Neural cell (in vitro differentiated cells): ENCODE results near the gene CDT1. TPM values are rescaled to one million over a fixed set of nuclear protein-coding genes. Genes with fewer than 3 reads are reported as not detected.

Experiments
- H2AFZ ChIP-seq: fragments of 200-600, 300-800 bp; sonication (generic), shearing (Covaris generic); 2 replicates; pipeline ENCODE4 v1.6.0; 2014; ENCODE audit warnings: low read depth, mild to moderate bottlenecking, antibody characterized with exemption, low read length, moderate library complexity
- H3F3A ChIP-seq: fragments of 200-600 bp; shearing (Covaris generic); 2 replicates; pipeline ENCODE4 v1.6.1; 2016; ENCODE audit warnings: mild to moderate bottlenecking, moderate library complexity, mixed read lengths, antibody characterized with exemption, low read length; ENCODE audit not compliant: insufficient read depth, poor library complexity, severe bottlenecking
- H3K27ac ChIP-seq: fragments of 200-600, 300-800 bp; sonication (generic), shearing (Covaris generic); 2 replicates; pipeline ENCODE4 v1.5.1; 2014; ENCODE audit warnings: mild to moderate bottlenecking, low read length, moderate library complexity
- H3K27me3 ChIP-seq: fragments of 300-800, 200-600 bp; sonication (generic), shearing (Covaris generic); 2 replicates; pipeline ENCODE4 v1.6.0; 2014; ENCODE audit warnings: mild to moderate bottlenecking, low read depth, low read length, moderate library complexity; ENCODE audit not compliant: insufficient read depth
- H3K36me3 ChIP-seq: fragments of 300-800, 200-600 bp; sonication (generic), shearing (Covaris generic); 2 replicates; pipeline ENCODE4 v1.5.1; 2014; ENCODE audit warnings: mild to moderate bottlenecking, antibody characterized with exemption, low read length, moderate library complexity; ENCODE audit not compliant: insufficient read depth
- H3K4me2 ChIP-seq: fragments of 300-800, 200-600 bp; sonication (generic), shearing (Covaris generic); 2 replicates; pipeline ENCODE4 v1.6.0; 2014; ENCODE audit warnings: mild to moderate bottlenecking, low read length
- H3K4me3 ChIP-seq: fragments of 300-800, 200-600 bp; sonication (generic), shearing (Covaris generic); 2 replicates; pipeline ENCODE4 v1.5.1; 2014; ENCODE audit warnings: mild to moderate bottlenecking, low read length, moderate library complexity
- H3K79me2 ChIP-seq: fragments of 200-600 bp; shearing (Covaris generic); replicated peaks from 2 replicates; pipeline ENCODE4 v1.6.0; 2014; ENCODE audit warnings: mild to moderate bottlenecking, low read length, moderate library complexity; ENCODE audit not compliant: insufficient read depth
- H3K9ac ChIP-seq: fragments of 300-800, 200-600 bp; sonication (generic), shearing (Covaris generic); 2 replicates; pipeline ENCODE4 v1.6.1; 2016; ENCODE audit warnings: mild to moderate bottlenecking, low read length, mixed read lengths
- H3K9me2 ChIP-seq: fragments of 200-600 bp; shearing (Covaris generic); 2 replicates; pipeline ENCODE4 v1.6.1; 2016; ENCODE audit warnings: mild to moderate bottlenecking, low read length, mixed read lengths; ENCODE audit not compliant: insufficient read depth
- H3K9me3 ChIP-seq: fragments of 200-600, 300-800 bp; sonication (generic), shearing (Covaris generic); 2 replicates; pipeline ENCODE4 v1.6.1; 2016; ENCODE audit warnings: mild to moderate bottlenecking, mixed run types, low read length, moderate library complexity, mixed read lengths
- H4K20me1 ChIP-seq: fragments of 200-600 bp; shearing (Covaris generic); 2 replicates; pipeline ENCODE4 v1.6.1; 2016; ENCODE audit warnings: mild to moderate bottlenecking, mixed run types; ENCODE audit not compliant: insufficient read depth
- CTCF ChIP-seq: fragments of 450-650 bp; IDR thresholded peaks from 2 replicates; pipeline ENCODE4 v1.5.1; 2014; ENCODE audit warnings: antibody characterized with exemption, mild to moderate bottlenecking, moderate library complexity; ENCODE audit not compliant: poor library complexity, severe bottlenecking
- EP300 ChIP-seq: fragments of 450-650 bp; conservative IDR thresholded peaks from 2 replicates; pipeline ENCODE4 v1.6.1; 2014; ENCODE audit warnings: antibody characterized with exemption, mild to moderate bottlenecking, moderate library complexity; ENCODE audit not compliant: poor library complexity, severe bottlenecking
- EZH2 ChIP-seq: fragments of 200-600, 300-800 bp; shearing (Covaris generic), sonication (generic); IDR thresholded peaks from 2 replicates; pipeline ENCODE4 v1.6.1; 2014; ENCODE audit warnings: antibody characterized with exemption, low read length, borderline replicate concordance, mild to moderate bottlenecking; ENCODE audit not compliant: insufficient read depth, poor library complexity, severe bottlenecking
- MXI1 ChIP-seq: fragments of 450-650 bp; conservative IDR thresholded peaks from 2 replicates; pipeline ENCODE4 v1.6.1; 2014; ENCODE audit warnings: antibody characterized with exemption, mild to moderate bottlenecking; ENCODE audit not compliant: poor library complexity, severe bottlenecking
- POLR2AphosphoS5 ChIP-seq: IDR thresholded peaks from 2 replicates; pipeline ENCODE4 v1.6.1; 2012
- RAD21 ChIP-seq: fragments of 450-650 bp; conservative IDR thresholded peaks from 2 replicates; pipeline ENCODE4 v1.6.1; 2014; ENCODE audit warnings: antibody characterized with exemption, mild to moderate bottlenecking, moderate library complexity
- REST ChIP-seq: IDR thresholded peaks from 2 replicates; pipeline ENCODE4 v1.6.1; 2012; ENCODE audit warnings: borderline replicate concordance
- SMC3 ChIP-seq: fragments of 450-650 bp; conservative IDR thresholded peaks from 2 replicates; pipeline ENCODE4 v1.6.1; 2014; ENCODE audit warnings: antibody characterized with exemption, mild to moderate bottlenecking, moderate library complexity; ENCODE audit not compliant: poor library complexity
- TAF1 ChIP-seq: IDR thresholded peaks from 2 replicates; pipeline ENCODE4 v1.6.1; 2012; ENCODE audit warnings: low read depth
- polyA plus RNA-seq: library from polyadenylated mRNA; depleted of rRNA; stranded (reverse); fragments of >200 nt; gene quantifications from 2 replicates; pipeline ENCODE4 v1.2.3, GENCODE V29; 2014

The CDT1 gene
- polyA plus RNA-seq, 1 donor from 2014 or later, result 1.0 TPM

DNA sequence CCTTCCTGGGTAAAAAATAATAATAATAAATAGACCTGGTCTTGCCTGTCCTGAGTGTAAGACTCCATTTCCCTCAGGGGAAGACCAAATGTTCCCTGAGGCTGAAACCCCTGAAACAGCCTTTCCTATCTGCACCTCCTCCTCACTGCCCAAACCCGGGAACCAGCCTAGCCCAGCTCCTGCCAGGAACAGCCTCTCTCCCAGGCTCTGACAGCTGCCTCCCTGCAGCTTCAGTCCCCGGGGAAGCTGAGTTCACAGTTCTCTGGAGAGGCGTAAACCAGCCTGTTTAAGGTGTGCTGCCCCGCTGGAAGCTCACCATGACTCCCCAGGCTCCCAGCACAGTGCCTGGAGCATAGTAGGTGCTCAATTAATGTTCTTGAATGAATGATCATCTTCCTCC, 7.3 kb upstream of the CDT1 start:
- H2AFZ ChIP-seq, result no peak overlapping the region
- H3K27me3 ChIP-seq, result no peaks in the 10 kb centered on the region
- no peaks in the 10 kb centered on the region for H3K79me2 ChIP-seq
- H4K20me1 ChIP-seq, result no peaks in the 10 kb centered on the region
- H3K9ac ChIP-seq, result no peak overlapping the region
- H3K27ac ChIP-seq, result no peak overlapping the region
- TF ChIP-seq MXI1, result no peak
- no peak for TF ChIP-seq TAF1
- no peak for TF ChIP-seq EZH2
- TF ChIP-seq SMC3, result no peak
- no peak for TF ChIP-seq REST
- no peak for TF ChIP-seq POLR2AphosphoS5
- TF ChIP-seq EP300, result no peak
- H3K36me3 ChIP-seq, result no peaks in the 10 kb centered on the region
- H3K4me3 ChIP-seq, result no peak overlapping the region
- no peaks in the 10 kb centered on the region for H3F3A ChIP-seq
- H3K9me3 ChIP-seq, result no peaks in the 10 kb centered on the region
- no peaks in the 10 kb centered on the region for H3K9me2 ChIP-seq
- H3K4me2 ChIP-seq, result no peak overlapping the region

DNA sequence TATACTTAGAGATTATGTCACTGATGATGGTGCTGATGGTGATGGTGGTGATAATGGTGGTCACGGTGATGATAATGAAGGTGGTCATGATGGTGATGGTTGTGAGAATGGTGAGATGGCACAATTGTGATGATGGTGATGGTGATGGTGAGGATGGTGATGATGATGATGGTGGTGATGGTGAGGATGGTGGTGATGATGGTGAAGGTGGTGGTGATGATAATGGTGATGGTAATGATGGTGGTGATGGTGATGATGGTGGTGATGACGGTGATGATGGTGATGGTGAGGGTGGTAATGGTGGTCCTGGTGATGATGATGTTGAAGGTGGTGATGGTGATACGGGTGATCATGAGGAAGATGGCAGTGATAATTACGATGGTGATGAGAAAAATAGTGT, 5.5 kb upstream of the CDT1 start:
- no peaks in the 10 kb centered on the region for H3K9me3 ChIP-seq
- TF ChIP-seq SMC3, result no peak
- no peak for TF ChIP-seq POLR2AphosphoS5
- TF ChIP-seq REST, result no peak
- no peak for TF ChIP-seq TAF1
- no peak for TF ChIP-seq EZH2
- no peak for TF ChIP-seq MXI1
- TF ChIP-seq CTCF, result no peak
- TF ChIP-seq EP300, result no peak
- TF ChIP-seq RAD21, result no peak
- no peaks in the 10 kb centered on the region for H3F3A ChIP-seq
- no peaks in the 10 kb centered on the region for H3K79me2 ChIP-seq
- H3K4me3 ChIP-seq, result no peak overlapping the region
- H3K9me2 ChIP-seq, result no peaks in the 10 kb centered on the region
- H3K9ac ChIP-seq, result no peak overlapping the region
- no peak overlapping the region for H2AFZ ChIP-seq
- H3K36me3 ChIP-seq, result no peaks in the 10 kb centered on the region
- H3K4me2 ChIP-seq, result no peak overlapping the region
- no peaks in the 10 kb centered on the region for H4K20me1 ChIP-seq
- no peak overlapping the region for H3K27ac ChIP-seq
- no peaks in the 10 kb centered on the region for H3K27me3 ChIP-seq
